ENCODE results near the gene SRRM2. TPM values are rescaled to one million over a fixed set of nuclear protein-coding genes. Genes with fewer than 3 reads are reported as not detected.

The SRRM2 gene
- total RNA-seq, 1 donor from 2014 or later: 239 TPM

- DNase-seq (ENCODE audit: missing footprints) (peak; percentile 32), ATAC-seq (no peak)
- intact Hi-C loops (cut with DNase I): no loop called here
Measured at GRCh38 chr16:2783581-2784357, 31.3 kb downstream of the SRRM2 start.

GRCh38 chr16:2784358-2785100 is 32.1 kb downstream of the SRRM2 start:
- ATAC-seq (no peak), DNase-seq (ENCODE audit: missing footprints) (peak; percentile 11)
- intact Hi-C loops (cut with DNase I): no loop called here

GRCh38 chr16:2785101-2785991 is 32.9 kb downstream of the SRRM2 start:
- DNase-seq (ENCODE audit: missing footprints) (peak; percentile 67), ATAC-seq (no peak)
- intact Hi-C loops (cut with DNase I): no loop called here

GRCh38 chr16:2786061-2786825 is 33.8 kb downstream of the SRRM2 start:
- peak; percentile 20 for DNase-seq (ENCODE audit: missing footprints)
- no peak for ATAC-seq
- intact Hi-C loops (cut with DNase I): no loop called here

GRCh38 chr16:2786826-2787151 is 34.4 kb downstream of the SRRM2 start:
- intact Hi-C loops (cut with DNase I): no loop called here
- no peak for ATAC-seq
- DNase-seq (ENCODE audit: missing footprints): no peak

- DNase-seq (ENCODE audit: missing footprints) (peak; percentile 26), ATAC-seq (no peak)
- intact Hi-C loops (cut with DNase I): no loop called here
Measured at GRCh38 chr16:2787406-2787805, 35.0 kb downstream of the SRRM2 start, which contains the start of gene PRSS33. TSS of gene PRSS33 (minus strand) at chr16:2787560. CDS start at chr16:2786547, 1,013 bp downstream.

- no peak for ATAC-seq
- intact Hi-C loops (cut with DNase I): no loop called here
Measured at GRCh38 chr16:2787961-2788360, 35.5 kb downstream of the SRRM2 start.

GRCh38 chr16:2790631-2791030 is 38.2 kb downstream of the SRRM2 start:
- intact Hi-C loops (cut with DNase I): no loop called here
- DNase-seq (ENCODE audit: missing footprints): peak; percentile 13
- ATAC-seq: no peak

More at GRCh38 chr16:2787961-2788360, 35.5 kb downstream of the SRRM2 start:
- DNase-seq (ENCODE audit: missing footprints): peak; percentile 37

- ATAC-seq (no peak), DNase-seq (ENCODE audit: missing footprints) (peak; percentile 65)
- intact Hi-C loops (cut with DNase I): no loop called here
Measured at GRCh38 chr16:2791174-2791573, 38.7 kb downstream of the SRRM2 start.

GRCh38 chr16:2792940-2793339 is 40.5 kb downstream of the SRRM2 start:
- intact Hi-C loops (cut with DNase I): no loop called here
- no peak for ATAC-seq

GRCh38 chr16:2795395-2796143 is 43.1 kb downstream of the SRRM2 start:
- ATAC-seq (no peak), DNase-seq (ENCODE audit: missing footprints) (peak; percentile 11)
- intact Hi-C loops (cut with DNase I): no loop called here

More at GRCh38 chr16:2792940-2793339, 40.5 kb downstream of the SRRM2 start:
- DNase-seq (ENCODE audit: missing footprints): peak; percentile 2

GRCh38 chr16:2798723-2799204 is 46.3 kb downstream of the SRRM2 start:
- DNase-seq (ENCODE audit: missing footprints): no peak
- no peak for ATAC-seq
- intact Hi-C loops (cut with DNase I): no loop called here

- intact Hi-C loops (cut with DNase I): no loop called here
- no peak for DNase-seq (ENCODE audit: missing footprints)
- ATAC-seq: no peak
Measured at GRCh38 chr16:2799205-2799858, 46.9 kb downstream of the SRRM2 start.

- DNase-seq (ENCODE audit: missing footprints) (no peak), ATAC-seq (no peak)
- intact Hi-C loops (cut with DNase I): no loop called here
Measured at GRCh38 chr16:2799859-2800226, 47.4 kb downstream of the SRRM2 start.

GRCh38 chr16:2803545-2804195 is 51.2 kb downstream of the SRRM2 start:
- DNase-seq (ENCODE audit: missing footprints): no peak
- ATAC-seq: no peak
- intact Hi-C loops (cut with DNase I): no loop called here

- ATAC-seq (no peak), DNase-seq (ENCODE audit: missing footprints) (no peak)
- intact Hi-C loops (cut with DNase I): no loop called here
Measured at GRCh38 chr16:2804728-2805127, 52.3 kb downstream of the SRRM2 start.

GRCh38 chr16:2806286-2806685 is 53.8 kb downstream of the SRRM2 start:
- intact Hi-C loops (cut with DNase I): no loop called here
- no peak for ATAC-seq
- no peak for DNase-seq (ENCODE audit: missing footprints)

Data from Right ventricle myocardium inferior (tissue), 1 donor.